SK-N-SH (cell line): Measurements from ENCODE around the gene EGF.

Experiments used
- CTCF ChIP-seq: fragments of 200-600 bp; sonication (generic); IDR thresholded peaks from 2 replicates; pipeline ENCODE4 v1.6.1; 2017; ENCODE audit warnings: antibody characterized with exemption, mild to moderate bottlenecking, moderate library complexity
- EP300 ChIP-seq, 2 experiments: IDR thresholded peaks; 2 replicates each; pipeline versions ENCODE4 v1.4.0 to v1.6.1; 2012; ENCODE audit warnings: borderline replicate concordance in 1 of 2, low read depth in 1 of 2, low read length in 1 of 2
- MXI1 ChIP-seq: IDR thresholded peaks from 2 replicates; pipeline ENCODE4 v1.6.1; 2012; ENCODE audit warnings: mild to moderate bottlenecking, low read depth, low read length, improper control_type of control experiment
- ZBTB33 ChIP-seq: IDR thresholded peaks from 2 replicates; pipeline ENCODE4 v1.4.0; 2012; ENCODE audit warnings: low read depth, borderline replicate concordance

- no peak for TF ChIP-seq MXI1
- no peak for TF ChIP-seq CTCF
- TF ChIP-seq EP300 (IDR thresholded peaks at IDR 0.05; ENCODE audit: borderline replicate concordance in 1 of 2, low read depth in 1 of 2, low read length in 1 of 2), result no peak
- TF ChIP-seq ZBTB33, result no peak
Measured at GRCh38 chr4:110012917-110013316, 100.2 kb downstream of the EGF start.
